ENCODE data around the gene TMIGD3.

TMIGD3 gene

GRCh38 chr1:111446967-111447892 is 56.2 kb downstream of the TMIGD3 start:
- DNase-seq (ENCODE audit: low spot score): no peak

GRCh38 chr1:111446546-111446945 is 56.9 kb downstream of the TMIGD3 start:
- no peak for DNase-seq (ENCODE audit: low spot score)

- DNase-seq (ENCODE audit: low spot score): no peak
Measured at GRCh38 chr1:111444031-111444430, 59.4 kb downstream of the TMIGD3 start.

- no peak for DNase-seq (ENCODE audit: low spot score)
Measured at GRCh38 chr1:111442457-111442856, 61.0 kb downstream of the TMIGD3 start.

GRCh38 chr1:111441573-111442192 is 61.8 kb downstream of the TMIGD3 start:
- no peak for DNase-seq (ENCODE audit: low spot score)

GRCh38 chr1:111439461-111440351 is 63.7 kb downstream of the TMIGD3 start:
- no peak for DNase-seq (ENCODE audit: low spot score)

- no peak for DNase-seq (ENCODE audit: low spot score)
Measured at GRCh38 chr1:111436726-111437125, 66.7 kb downstream of the TMIGD3 start.

Data from globus pallidus (tissue), 1 donor.